HepG2 (cell line): ENCODE data around the gene DFFA. TPM values are rescaled to one million over a fixed set of nuclear protein-coding genes. Genes with fewer than 3 reads are reported as not detected.

ENCODE experiments used
- ATAC-seq: fragments of 200-7000 bp; cut with Tn5 transposase; 3 replicates; pipeline ENCODE4 v1.9.1; 2020; ENCODE audit warnings: mild to moderate bottlenecking, moderate library complexity
- BruUV-seq: library from RNA; stranded (reverse); fragments of 400-500 nt; replicated peaks from 2 replicates; lab custom pipeline; 2021; lab: Mats Ljungman, UMichigan
- CTCF ChIA-PET: fragments of 300-600 bp; formaldehyde crosslinking; extraction: SDS; loops from one replicate; lab custom pipeline; 2021; ENCODE audit warnings: low total read pairs, inconsistent platforms, low intra/inter-chr PET ratio; lab: Yijun Ruan, JAX
- POLR2A ChIA-PET: fragments of 350-600 bp; sonication (Branson Sonifier 250); formaldehyde crosslinking; loops from one replicate; lab custom pipeline; 2020; ENCODE audit warnings: antibody characterized with exemption, inconsistent platforms; lab: Yijun Ruan, JAX
- DNase-seq: peaks from one replicate; pipeline ENCODE4 v3.0.0-alpha.2; 2015; ENCODE audit warnings: low spot score
- FAIRE-seq: peaks from 3 replicates; lab custom pipeline; 2011; peaks lifted over from hg19 to GRCh38; lab: Jason Lieb, UNC
- H2AFZ ChIP-seq: one replicate; pipeline ENCODE4 v1.6.1; 2011; ENCODE audit warnings: low read length, inconsistent platforms
- H3K27ac ChIP-seq: fragments of 300-600 bp; 3 replicates; pipeline ENCODE4 v1.8.0; 2011; ENCODE audit warnings: mixed run types, mild to moderate bottlenecking, mixed read lengths, low read length, inconsistent platforms; ENCODE audit not compliant: insufficient read depth; ENCODE audit errors: extremely low read length
- H3K27me3 ChIP-seq, 2 experiments: fragments of 200-600 bp in 1 of 2; 2 replicates in 1 of 2; 3 replicates in 1 of 2; pipeline versions ENCODE4 v1.6.0 to v1.8.0; 2011; ENCODE audit warnings: low read length in 2 of 2, mild to moderate bottlenecking in 2 of 2, moderate library complexity in 2 of 2, inconsistent platforms in 1 of 2; ENCODE audit not compliant: insufficient read depth in 2 of 2, control insufficient read depth in 1 of 2
- H3K36me3 ChIP-seq, 2 experiments: fragments of 200-600 bp in 1 of 2; replicated peaks in 1 of 2; 2 replicates in 1 of 2; 3 replicates in 1 of 2; pipeline versions ENCODE4 v1.5.1 to v1.8.0; 2011; ENCODE audit warnings: low read length in 2 of 2, inconsistent platforms in 1 of 2; ENCODE audit not compliant: insufficient read depth in 2 of 2, control insufficient read depth in 1 of 2
- H3K4me1 ChIP-seq: 2 replicates; pipeline ENCODE4 v1.5.1; 2012; ENCODE audit warnings: low read length, inconsistent platforms; ENCODE audit not compliant: insufficient read depth
- H3K4me2 ChIP-seq: 2 replicates; pipeline ENCODE4 v1.6.0; 2011; ENCODE audit warnings: low read depth, low read length, inconsistent platforms
- H3K4me3 ChIP-seq, 3 experiments: fragments of 200-600 bp in 1 of 3; sonication (generic), shearing (Covaris generic) in 1 of 3; replicated peaks in 1 of 3; 2 replicates each; pipeline ENCODE4 v1.5.1; 2011 to 2016; ENCODE audit warnings: low read length in 3 of 3, inconsistent platforms in 2 of 3, low read depth in 2 of 3, mild to moderate bottlenecking in 2 of 3, control low read depth in 1 of 3, mixed read lengths in 1 of 3; ENCODE audit not compliant: insufficient read depth in 1 of 3
- H3K79me2 ChIP-seq: one replicate; pipeline ENCODE4 v1.6.1; 2011; ENCODE audit warnings: low read length, inconsistent platforms; ENCODE audit not compliant: insufficient read depth
- H3K9ac ChIP-seq: 2 replicates; pipeline ENCODE4 v1.6.0; 2011; ENCODE audit warnings: mild to moderate bottlenecking, low read depth, low read length, inconsistent platforms; ENCODE audit not compliant: insufficient read depth
- H3K9me3 ChIP-seq: 2 replicates; pipeline ENCODE4 v1.5.1; 2012; ENCODE audit warnings: mild to moderate bottlenecking, low read length
- H4K20me1 ChIP-seq: 2 replicates; pipeline ENCODE4 v1.6.0; 2011; ENCODE audit warnings: inconsistent platforms, mild to moderate bottlenecking, low read length, moderate library complexity; ENCODE audit not compliant: insufficient read depth
- ZFYVE20 ChIP-seq: sonication (generic); formaldehyde crosslinking; IDR thresholded peaks from 2 replicates; pipeline ENCODE4 v1.8.0; 2023; ENCODE audit warnings: low read depth, mild to moderate bottlenecking, moderate library complexity, missing genetic modification reagents, borderline replicate concordance
- ZNF121 ChIP-seq: sonication (generic); formaldehyde crosslinking; IDR thresholded peaks from 2 replicates; pipeline ENCODE4 v1.5.0; 2020; ENCODE audit warnings: mild to moderate bottlenecking, missing genetic modification reagents
- ZNF343 ChIP-seq: sonication (generic); formaldehyde crosslinking; IDR thresholded peaks from 2 replicates; pipeline ENCODE4 v1.4.0; 2020; ENCODE audit warnings: mild to moderate bottlenecking, missing genetic modification reagents
- ZSCAN25 ChIP-seq: sonication (generic); formaldehyde crosslinking; IDR thresholded peaks from 2 replicates; pipeline ENCODE4 v1.8.0; 2022; ENCODE audit warnings: mild to moderate bottlenecking, missing genetic modification reagents
- WGBS: methylation state at CpG from one replicate; pipeline ENCODE4 v1.1.6; 2017; ENCODE audit warnings: low lambda C conversion rate; 5-methylcytosine and 5-hydroxymethylcytosine counted together
- in situ Hi-C: cut with HindIII; loops from 2 replicates; pipeline ENCODE4 v1.10.0; 2017; ENCODE audit warnings: low pct_unique_long_range_greater_than_20kb; ENCODE audit not compliant: extremely low pct_ligation_motif_present
- intact Hi-C: fragments of 100-400 bp; cut with micrococcal nuclease; formaldehyde crosslinking; loops from one replicate; pipeline ENCODE4 v1.10.0; 2022; ENCODE audit not compliant: unreplicated experiment
- polyA plus RNA-seq, 8 experiments: library from polyadenylated mRNA; depleted of rRNA in 3 of 8; stranded (reverse) in 7 of 8; unstranded in 1 of 8; fragments of >200 nt; fragmentation: Illumina TruSeq in 4 of 8; extraction: Trizol in 4 of 8; gene quantifications; 2 replicates each; pipeline versions ENCODE4 v1.2.1 to v1.2.3, GENCODE V29; 2011 to 2016; ENCODE audit warnings: low read depth in 4 of 8, missing spikeins in 1 of 8, mixed read lengths in 1 of 8; ENCODE audit not compliant: insufficient read depth in 1 of 8
- total RNA-seq, 5 experiments: library from RNA; depleted of rRNA; stranded (reverse); fragments of >200 nt; fragmentation: Illumina TruSeq; extraction: Trizol; gene quantifications; 2 replicates each; pipeline ENCODE4 v1.2.3, GENCODE V29; 2016; ENCODE audit warnings: low read depth in 1 of 5
- TF ChIP-seq, protein P1 (sequence below): sonication (generic); formaldehyde crosslinking; IDR thresholded peaks from 2 replicates; pipeline ENCODE4 v1.5.0; 2020; ENCODE audit warnings: mild to moderate bottlenecking, missing genetic modification reagents
- TF ChIP-seq, protein P2 (sequence below): sonication (generic); formaldehyde crosslinking; IDR thresholded peaks from 2 replicates; pipeline ENCODE4 v1.5.0; 2020; ENCODE audit warnings: missing genetic modification reagents
- TF ChIP-seq, protein P3 (sequence below): sonication (generic); formaldehyde crosslinking; IDR thresholded peaks from 2 replicates; pipeline ENCODE4 v1.5.0; 2020; ENCODE audit warnings: mild to moderate bottlenecking, missing genetic modification reagents

Gene DFFA
- total and polyA plus RNA-seq, 2 of the 13 experiments (the other 11 are each of a cell fraction or from before 2014, with no cell fraction given): 16.5 to 33.9 TPM

DNA sequence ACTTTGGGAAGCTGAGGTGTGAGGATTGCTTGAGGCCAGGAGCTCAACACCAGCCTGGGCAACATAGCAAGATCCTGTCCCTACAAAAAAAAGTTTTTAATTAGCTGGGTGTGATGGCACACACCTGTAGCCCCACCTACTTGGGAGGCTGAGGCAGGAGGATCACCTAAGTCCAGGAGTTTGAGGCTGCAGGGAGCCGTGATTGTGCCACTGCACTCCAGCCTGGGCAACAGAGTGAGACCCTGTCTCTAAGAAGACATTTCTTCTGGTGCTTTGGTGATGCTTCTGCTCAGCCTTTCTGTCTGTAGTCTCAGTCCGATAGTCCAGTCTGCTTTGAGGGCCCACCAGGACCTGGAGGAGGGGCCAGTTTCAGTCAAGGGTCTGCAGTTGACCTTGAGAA lies 65.1 kb downstream of the DFFA start:
- DNase-seq (no peak), ATAC-seq (no peak), FAIRE-seq (no peak)
- Histone ChIP-seq H3K9me3 (no peaks in the 10 kb centered on the region), H3K4me1 (no peaks in the 10 kb centered on the region; the same call in 1 of the 2 replicates), H3K4me2 (no peak overlapping the region), H3K9ac (no peak overlapping the region), H4K20me1 (no peaks in the 10 kb centered on the region), H3K27ac (no peak overlapping the region), H3K36me3 (peaks cover 31 to 83% of the 10 kb centered on the region in 2 experiments), H3K79me2 (peaks cover 3% of the 10 kb centered on the region), H2AFZ (no peak overlapping the region), H3K4me3 (no peak overlapping the region), H3K27me3 (no peaks in the 10 kb centered on the region)
- CTCF ChIA-PET: no interaction called here
- WGBS: 100% methylated on average over 2 of the region's 2 CpGs
- TF ChIP-seq, protein P1, sequence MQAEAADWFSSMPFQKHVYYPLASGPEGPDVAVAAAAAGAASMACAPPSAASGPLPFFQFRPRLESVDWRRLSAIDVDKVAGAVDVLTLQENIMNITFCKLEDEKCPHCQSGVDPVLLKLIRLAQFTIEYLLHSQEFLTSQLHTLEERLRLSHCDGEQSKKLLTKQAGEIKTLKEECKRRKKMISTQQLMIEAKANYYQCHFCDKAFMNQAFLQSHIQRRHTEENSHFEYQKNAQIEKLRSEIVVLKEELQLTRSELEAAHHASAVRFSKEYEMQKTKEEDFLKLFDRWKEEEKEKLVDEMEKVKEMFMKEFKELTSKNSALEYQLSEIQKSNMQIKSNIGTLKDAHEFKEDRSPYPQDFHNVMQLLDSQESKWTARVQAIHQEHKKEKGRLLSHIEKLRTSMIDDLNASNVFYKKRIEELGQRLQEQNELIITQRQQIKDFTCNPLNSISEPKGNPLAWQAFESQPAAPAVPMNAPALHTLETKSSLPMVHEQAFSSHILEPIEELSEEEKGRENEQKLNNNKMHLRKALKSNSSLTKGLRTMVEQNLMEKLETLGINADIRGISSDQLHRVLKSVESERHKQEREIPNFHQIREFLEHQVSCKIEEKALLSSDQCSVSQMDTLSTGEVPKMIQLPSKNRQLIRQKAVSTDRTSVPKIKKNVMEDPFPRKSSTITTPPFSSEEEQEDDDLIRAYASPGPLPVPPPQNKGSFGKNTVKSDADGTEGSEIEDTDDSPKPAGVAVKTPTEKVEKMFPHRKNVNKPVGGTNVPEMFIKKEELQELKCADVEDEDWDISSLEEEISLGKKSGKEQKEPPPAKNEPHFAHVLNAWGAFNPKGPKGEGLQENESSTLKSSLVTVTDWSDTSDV (CRISPR knock-in tag): no peak
- TF ChIP-seq, protein P2, sequence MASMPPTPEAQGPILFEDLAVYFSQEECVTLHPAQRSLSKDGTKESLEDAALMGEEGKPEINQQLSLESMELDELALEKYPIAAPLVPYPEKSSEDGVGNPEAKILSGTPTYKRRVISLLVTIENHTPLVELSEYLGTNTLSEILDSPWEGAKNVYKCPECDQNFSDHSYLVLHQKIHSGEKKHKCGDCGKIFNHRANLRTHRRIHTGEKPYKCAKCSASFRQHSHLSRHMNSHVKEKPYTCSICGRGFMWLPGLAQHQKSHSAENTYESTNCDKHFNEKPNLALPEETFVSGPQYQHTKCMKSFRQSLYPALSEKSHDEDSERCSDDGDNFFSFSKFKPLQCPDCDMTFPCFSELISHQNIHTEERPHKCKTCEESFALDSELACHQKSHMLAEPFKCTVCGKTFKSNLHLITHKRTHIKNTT (CRISPR knock-in tag): no peak
- no peak for TF ChIP-seq ZSCAN25 (CRISPR knock-in tag)
- TF ChIP-seq ZNF121 (CRISPR knock-in tag): peak; percentile 54
- TF ChIP-seq ZNF343 (CRISPR knock-in tag): no peak
- TF ChIP-seq, protein P3, sequence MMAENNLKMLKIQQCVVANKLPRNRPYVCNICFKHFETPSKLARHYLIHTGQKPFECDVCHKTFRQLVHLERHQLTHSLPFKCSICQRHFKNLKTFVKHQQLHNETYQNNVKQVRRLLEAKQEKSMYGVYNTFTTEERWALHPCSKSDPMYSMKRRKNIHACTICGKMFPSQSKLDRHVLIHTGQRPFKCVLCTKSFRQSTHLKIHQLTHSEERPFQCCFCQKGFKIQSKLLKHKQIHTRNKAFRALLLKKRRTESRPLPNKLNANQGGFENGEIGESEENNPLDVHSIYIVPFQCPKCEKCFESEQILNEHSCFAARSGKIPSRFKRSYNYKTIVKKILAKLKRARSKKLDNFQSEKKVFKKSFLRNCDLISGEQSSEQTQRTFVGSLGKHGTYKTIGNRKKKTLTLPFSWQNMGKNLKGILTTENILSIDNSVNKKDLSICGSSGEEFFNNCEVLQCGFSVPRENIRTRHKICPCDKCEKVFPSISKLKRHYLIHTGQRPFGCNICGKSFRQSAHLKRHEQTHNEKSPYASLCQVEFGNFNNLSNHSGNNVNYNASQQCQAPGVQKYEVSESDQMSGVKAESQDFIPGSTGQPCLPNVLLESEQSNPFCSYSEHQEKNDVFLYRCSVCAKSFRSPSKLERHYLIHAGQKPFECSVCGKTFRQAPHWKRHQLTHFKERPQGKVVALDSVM: peak; percentile 32; the same call in 1 of the 2 replicates
- TF ChIP-seq ZFYVE20 (CRISPR knock-in tag): no peak
- intact Hi-C loops: no loop called here
- in situ Hi-C loops: no loop called here
- POLR2A ChIA-PET: interaction anchor here (1.6 kb wide), 1 partner anchor 8 kb away, joined by 6 read pairs; the partner anchor contains the start of gene PGD
- BruUV-seq: no TSS peak

Other genes with a start within 250 kb of the DFFA start
- gene PGD, start 73.5 kb downstream of the DFFA start, total RNA-seq (2016; rRNA removed; fragmentation: Illumina TruSeq; extraction: Trizol): 210 and 242 TPM in 2 replicates
- gene PGD, start 73.5 kb downstream of the DFFA start, polyA plus RNA-seq (2011; rRNA removed): 64.8 and 67.5 TPM in 2 replicates
- gene CENPS, start 42.1 kb downstream of the DFFA start, total RNA-seq (2016; rRNA removed; fragmentation: Illumina TruSeq; extraction: Trizol): 22.0 and 24.9 TPM in 2 replicates
- gene CENPS, start 42.1 kb downstream of the DFFA start, polyA plus RNA-seq (2011; rRNA removed): 2.9 and 3.3 TPM in 2 replicates
- gene CORT, start 22.5 kb downstream of the DFFA start, total RNA-seq (2016; rRNA removed; fragmentation: Illumina TruSeq; extraction: Trizol): 0.62 TPM in 1 of 2 replicates, not detected in the other
- 0.08 and 0.11 TPM in 2 replicates for gene CORT, start 22.5 kb downstream of the DFFA start, polyA plus RNA-seq (2011; rRNA removed)
- gene PEX14, start 2.4 kb upstream of the DFFA start, total RNA-seq (2016; rRNA removed; fragmentation: Illumina TruSeq; extraction: Trizol): 5.9 and 9.9 TPM in 2 replicates
- gene PEX14, start 2.4 kb upstream of the DFFA start, polyA plus RNA-seq (2011; rRNA removed): 6.3 and 6.5 TPM in 2 replicates